NT2/D1 (cell line): ENCODE measurements around the gene ATP1A4.

Source experiments
- DNase-seq: peaks from one replicate; pipeline ENCODE4 v3.0.0-alpha.2; 2011; ENCODE audit warnings: low read depth, low spot score
- H3K27me3 ChIP-seq: 2 replicates; pipeline ENCODE4 v1.6.0; 2011; ENCODE audit warnings: mild to moderate bottlenecking; ENCODE audit not compliant: insufficient read length, insufficient read depth
- H3K36me3 ChIP-seq: 2 replicates; pipeline ENCODE4 v1.6.1; 2011; ENCODE audit warnings: mild to moderate bottlenecking, low read length, mixed read lengths; ENCODE audit not compliant: insufficient read depth, insufficient read length
- H3K4me1 ChIP-seq: 2 replicates; pipeline ENCODE4 v1.5.1; 2011; ENCODE audit not compliant: insufficient read depth, insufficient read length
- H3K4me3 ChIP-seq: 2 replicates; pipeline ENCODE4 v1.5.1; 2011; ENCODE audit warnings: low read depth; ENCODE audit not compliant: insufficient read length
- H3K9ac ChIP-seq: 2 replicates; pipeline ENCODE4 v1.6.0; 2011; ENCODE audit warnings: low read depth; ENCODE audit not compliant: insufficient read length
- H3K9me3 ChIP-seq: 2 replicates; pipeline ENCODE4 v1.5.1; 2011; ENCODE audit warnings: mild to moderate bottlenecking, low read length; ENCODE audit not compliant: insufficient read depth
- SUZ12 ChIP-seq: IDR thresholded peaks from 2 replicates; pipeline ENCODE4 v1.6.1; 2011; ENCODE audit not compliant: insufficient read length, insufficient read depth; ENCODE audit errors: extremely low read depth
- YY1 ChIP-seq: IDR thresholded peaks from 2 replicates; pipeline ENCODE4 v1.6.1; 2011; ENCODE audit not compliant: insufficient read length, insufficient read depth
- ZNF274 ChIP-seq: IDR thresholded peaks from 2 replicates; pipeline ENCODE4 v1.6.1; 2011; ENCODE audit warnings: mild to moderate bottlenecking, low read depth, low read length

ATP1A4 gene

DNA sequence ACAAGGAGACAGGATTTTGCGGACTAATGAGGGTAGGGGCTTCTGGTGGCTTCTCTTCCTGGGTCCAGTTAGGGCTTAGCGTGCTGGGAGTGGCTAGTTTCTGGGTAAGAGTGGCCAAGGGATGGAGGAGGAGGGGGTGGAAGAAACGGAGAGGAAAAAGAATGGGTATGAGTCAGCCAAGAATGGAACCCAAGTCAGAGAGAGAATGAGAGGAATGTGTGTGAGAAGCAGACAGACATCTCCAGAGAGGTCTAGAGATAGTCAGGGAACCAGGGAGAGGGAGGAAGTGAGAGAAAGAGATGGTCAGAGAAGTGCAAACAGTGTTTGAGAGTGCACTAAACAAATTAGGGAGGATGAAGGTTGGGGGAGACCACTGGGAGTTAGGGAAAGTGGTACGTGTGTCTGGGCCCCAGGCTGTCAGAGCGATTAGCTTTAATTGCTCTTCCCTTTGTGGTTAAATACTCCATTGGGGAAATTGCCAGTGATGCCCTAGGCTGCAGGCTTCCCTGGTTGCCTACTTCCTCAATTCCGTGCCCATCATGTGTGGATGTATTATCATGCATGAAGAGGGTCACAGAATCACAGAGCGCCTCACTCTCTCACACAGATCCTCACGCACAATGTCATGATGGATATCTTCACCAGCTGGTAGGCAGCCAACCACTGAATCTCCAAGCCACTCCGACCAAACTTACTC lies 55.2 kb downstream of the ATP1A4 start:
- Histone ChIP-seq H3K9me3 (no peaks in the 10 kb centered on the region), H3K4me3 (peak overlapping the region; percentile 98), H3K27me3 (no peaks in the 10 kb centered on the region), H3K9ac (peak overlapping the region; percentile 99), H3K36me3 (peaks cover 58% of the 10 kb centered on the region), H3K4me1 (peaks cover 44% of the 10 kb centered on the region)
- no peak for TF ChIP-seq SUZ12
- no peak for TF ChIP-seq ZNF274
- TF ChIP-seq YY1: no peak
- peak; percentile 77 for DNase-seq

DNA sequence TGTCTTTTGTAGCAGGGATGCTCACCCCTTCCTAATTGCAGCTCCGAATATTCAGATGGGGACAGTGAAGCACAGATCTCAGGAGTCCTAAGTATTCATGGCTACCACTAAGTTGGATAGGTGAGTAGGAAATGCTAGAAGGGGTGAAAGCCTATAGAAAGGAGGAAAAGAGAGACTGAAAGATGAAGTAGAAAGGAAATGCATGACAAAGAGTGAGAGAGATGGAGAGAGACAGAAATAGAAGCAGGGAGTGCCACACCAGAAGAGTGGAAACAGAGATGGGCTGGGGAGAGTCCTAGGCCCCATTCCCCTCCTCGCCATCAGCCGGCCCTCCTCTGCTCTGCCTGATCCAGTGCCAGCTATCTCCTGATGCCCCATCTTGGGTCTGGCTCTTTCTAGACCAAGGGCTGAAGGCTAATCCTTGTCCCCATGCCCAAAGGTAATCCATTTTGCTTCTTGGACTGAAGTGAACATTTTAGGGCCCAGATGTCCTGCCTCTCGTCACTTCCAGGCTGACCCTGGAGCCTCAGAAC lies 55.8 kb downstream of the ATP1A4 start:
- Histone ChIP-seq H3K9me3 (no peaks in the 10 kb centered on the region), H3K9ac (peak overlapping the region; percentile 22), H3K36me3 (peaks cover 64% of the 10 kb centered on the region), H3K27me3 (no peaks in the 10 kb centered on the region), H3K4me3 (peak overlapping the region; percentile 98), H3K4me1 (peaks cover 45% of the 10 kb centered on the region)
- DNase-seq: no peak
- TF ChIP-seq YY1 (no peak), ZNF274 (no peak), SUZ12 (no peak)

DNA sequence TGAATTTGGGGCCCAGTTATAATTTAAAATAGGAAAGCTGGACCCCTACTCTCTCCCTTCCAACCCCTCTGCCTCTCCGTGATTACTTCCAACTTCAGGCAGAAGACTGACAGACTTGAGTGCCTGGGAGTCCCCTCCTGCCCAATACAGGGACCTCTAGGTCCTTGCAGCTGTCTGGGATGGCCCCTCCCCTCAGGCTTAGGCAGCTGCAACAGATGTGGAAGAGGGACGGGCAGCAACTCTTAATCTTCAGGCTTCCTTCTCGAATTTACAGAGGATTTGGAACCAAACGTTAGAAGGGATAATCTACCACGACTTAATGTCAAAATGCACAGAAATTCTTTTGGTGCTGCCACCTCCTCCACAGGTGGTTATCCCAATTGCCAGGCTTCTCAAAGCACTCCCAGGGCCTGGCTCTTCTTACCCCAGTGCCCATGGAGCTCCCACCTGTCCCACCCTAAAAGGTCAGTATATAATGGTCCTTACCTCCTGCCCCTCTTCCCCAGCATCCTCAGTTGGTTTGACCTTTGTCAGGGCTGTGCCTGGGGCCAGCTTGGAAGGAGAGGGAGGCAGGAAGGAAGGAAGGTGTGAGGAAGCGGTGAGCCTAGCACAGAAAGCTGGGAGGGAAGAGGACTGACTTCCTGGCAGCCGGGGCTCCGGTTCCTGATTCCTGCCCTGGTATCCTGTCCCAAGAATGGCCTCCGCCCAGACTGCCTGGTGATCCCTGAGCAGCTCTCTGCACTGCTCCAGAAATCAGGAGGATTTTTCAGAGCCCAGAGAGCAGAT lies 56.6 kb downstream of the ATP1A4 start:
- H3K4me3 ChIP-seq: no peak overlapping the region
- H3K36me3 ChIP-seq: peaks cover 72% of the 10 kb centered on the region
- no peaks in the 10 kb centered on the region for H3K27me3 ChIP-seq
- no peaks in the 10 kb centered on the region for H3K9me3 ChIP-seq
- no peak for DNase-seq
- no peak overlapping the region for H3K9ac ChIP-seq
- TF ChIP-seq ZNF274 (no peak), SUZ12 (no peak), YY1 (no peak)
- H3K4me1 ChIP-seq: peaks cover 47% of the 10 kb centered on the region

DNA sequence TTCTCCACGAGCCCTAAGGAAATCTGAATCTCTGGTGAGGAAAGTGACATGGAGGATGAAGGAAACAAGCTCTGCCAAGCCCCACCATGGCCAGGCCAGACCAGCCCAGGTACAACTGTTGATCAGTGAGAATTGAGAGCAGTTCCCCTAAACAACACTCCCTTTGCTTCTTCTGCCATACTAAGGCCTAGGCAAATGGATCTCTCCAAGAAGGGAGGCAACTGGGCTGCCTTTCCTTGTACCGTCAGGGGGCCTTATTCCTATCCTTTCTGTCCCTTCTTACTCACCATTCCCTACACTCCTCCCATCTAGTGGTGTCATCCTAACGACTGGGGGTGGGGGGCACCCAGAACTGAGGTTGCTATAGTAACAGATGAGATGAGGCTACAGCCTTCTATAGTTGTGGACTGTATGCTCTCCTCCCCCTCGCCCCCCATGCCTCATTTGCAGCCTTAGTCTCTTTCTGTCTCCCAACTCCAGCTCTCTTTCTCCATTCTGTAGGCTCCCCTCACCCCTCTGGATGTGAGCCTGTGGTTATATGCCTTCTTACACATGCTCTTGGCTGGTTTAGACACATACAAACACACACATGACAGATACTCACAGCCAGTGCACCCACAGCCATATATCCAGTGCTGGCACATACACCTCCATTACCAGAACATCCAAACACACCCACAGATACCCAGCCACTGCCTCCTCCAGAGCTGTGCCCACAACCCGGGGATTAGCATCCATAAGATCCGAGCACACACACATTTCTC lies 57.3 kb downstream of the ATP1A4 start:
- no peak for DNase-seq
- no peaks in the 10 kb centered on the region for H3K27me3 ChIP-seq
- peaks cover 49% of the 10 kb centered on the region for H3K4me1 ChIP-seq
- peaks cover 79% of the 10 kb centered on the region for H3K36me3 ChIP-seq
- TF ChIP-seq YY1 (no peak), ZNF274 (no peak), SUZ12 (no peak)
- H3K4me3 ChIP-seq: no peak overlapping the region
- no peaks in the 10 kb centered on the region for H3K9me3 ChIP-seq
- no peak overlapping the region for H3K9ac ChIP-seq

DNA sequence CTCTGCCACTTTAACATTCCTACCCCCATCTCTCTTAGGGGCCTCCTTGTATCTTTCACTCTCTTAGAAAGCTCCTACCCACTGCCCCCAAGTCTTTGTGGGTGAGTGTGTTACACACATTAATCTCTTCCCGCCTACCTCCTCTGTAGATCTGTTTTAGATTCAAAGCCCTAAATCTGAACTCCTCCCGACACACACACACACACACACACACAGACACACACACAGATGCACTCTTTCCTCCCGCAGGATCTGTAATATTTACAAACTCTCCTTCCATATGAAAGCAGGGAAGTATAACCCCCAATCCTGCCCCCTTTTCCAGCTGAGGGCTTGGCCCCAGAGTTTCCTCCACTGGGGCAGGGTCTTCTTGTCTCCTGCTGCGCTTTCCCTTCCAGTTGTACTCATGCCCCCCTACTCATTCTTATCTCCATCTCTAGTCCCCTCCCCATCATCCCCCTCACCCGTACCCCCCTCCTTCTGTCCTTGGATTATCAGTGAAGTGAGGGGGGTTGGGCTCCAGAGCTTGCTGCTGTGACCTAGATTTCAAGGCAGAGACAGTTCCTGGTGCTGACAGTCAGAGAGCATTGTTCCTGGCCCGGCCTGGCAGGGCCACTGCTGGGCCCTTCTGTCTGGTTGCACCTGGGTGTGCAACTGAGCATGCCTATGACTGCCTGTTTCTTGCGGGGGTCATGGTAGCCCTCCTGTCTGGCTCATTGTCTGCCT lies 58.1 kb downstream of the ATP1A4 start:
- no peak for DNase-seq
- Histone ChIP-seq H3K36me3 (peaks cover 86% of the 10 kb centered on the region), H3K4me3 (no peak overlapping the region), H3K9ac (no peak overlapping the region), H3K9me3 (no peaks in the 10 kb centered on the region), H3K27me3 (no peaks in the 10 kb centered on the region), H3K4me1 (peaks cover 46% of the 10 kb centered on the region)
- TF ChIP-seq YY1 (no peak), SUZ12 (no peak), ZNF274 (no peak)

DNA sequence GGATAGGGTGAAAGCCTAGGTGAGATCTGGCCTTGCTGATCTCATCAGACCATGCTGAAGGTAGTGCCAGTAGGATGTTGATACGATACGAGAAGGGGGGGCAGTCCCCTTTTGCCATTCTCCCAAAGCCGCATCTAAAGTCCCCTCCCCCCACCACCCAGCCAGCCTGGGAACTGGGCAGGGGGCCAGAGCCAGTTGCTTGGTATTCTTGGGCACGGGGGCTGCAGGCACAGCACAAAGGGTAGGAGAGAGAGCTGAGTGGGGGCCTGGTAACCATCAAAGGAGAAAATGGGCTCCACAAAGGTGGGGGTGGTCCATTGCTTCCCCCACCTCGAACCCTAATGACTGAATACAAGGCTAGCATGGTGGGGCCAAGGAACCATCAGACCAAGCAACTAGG lies 59.2 kb downstream of the ATP1A4 start:
- Histone ChIP-seq H3K9me3 (no peaks in the 10 kb centered on the region), H3K4me3 (no peak overlapping the region), H3K4me1 (peaks cover 42% of the 10 kb centered on the region), H3K36me3 (peaks cover 97% of the 10 kb centered on the region), H3K9ac (no peak overlapping the region), H3K27me3 (no peaks in the 10 kb centered on the region)
- DNase-seq: no peak
- TF ChIP-seq ZNF274: no peak
- TF ChIP-seq SUZ12: no peak
- TF ChIP-seq YY1: no peak
